HCT116 (cell line): ENCODE data around the gene SGSM2. TPM values are rescaled to one million over a fixed set of nuclear protein-coding genes. Genes with fewer than 3 reads are reported as not detected.

ENCODE experiments used
- ATAC-seq: fragments of 200-7000 bp; cut with Tn5 transposase; 2 replicates; pipeline ENCODE4 v1.9.1; 2020; ENCODE audit warnings: mild to moderate bottlenecking, moderate library complexity
- BruUV-seq: library from RNA; stranded (reverse); fragments of 400-500 nt; replicated peaks from 2 replicates; lab custom pipeline; 2021; lab: Mats Ljungman, UMichigan
- CTCF ChIA-PET: fragments of 300-600 bp; sonication (Branson Sonifier 250); formaldehyde crosslinking; loops from one replicate; lab custom pipeline; 2021; ENCODE audit warnings: antibody characterized with exemption; lab: Charles Lee
- POLR2A ChIA-PET: fragments of 300-600, 350-600 bp; sonication (Branson Sonifier 250); formaldehyde crosslinking; loops from one replicate; lab custom pipeline; 2021; ENCODE audit warnings: antibody characterized with exemption; lab: Charles Lee
- RAD21 ChIA-PET, 2 experiments: fragments of 300-600 bp; sonication (Branson Sonifier 250); formaldehyde crosslinking; loops; one replicate each; lab custom pipeline; 2023; ENCODE audit warnings: low total read pairs in 2 of 2; ENCODE audit not compliant: uncharacterized antibody in 2 of 2, unreplicated experiment in 2 of 2, low non-redundant PET in 1 of 2; lab: Charles Lee
- DNase-seq: peaks from one replicate; pipeline ENCODE4 v3.0.0-alpha.2; 2010; ENCODE audit warnings: low read depth, low spot score
- H2AFZ ChIP-seq: fragments of 200-600 bp; shearing (Covaris generic), sonication (generic); 2 replicates; pipeline ENCODE4 v1.6.1; 2017; ENCODE audit warnings: low read depth, mixed run types, mixed read lengths, antibody characterized with exemption, low read length; ENCODE audit not compliant: poor library complexity, severe bottlenecking
- H3K27ac ChIP-seq: 2 replicates; pipeline ENCODE4 v1.5.1; 2012; ENCODE audit warnings: low read depth, low read length
- H3K27me3 ChIP-seq: fragments of 200-600 bp; sonication (generic); 2 replicates; pipeline ENCODE4 v1.6.1; 2016; ENCODE audit warnings: mixed run types, low read length, mixed read lengths; ENCODE audit not compliant: insufficient read depth
- H3K36me3 ChIP-seq, 2 experiments: fragments of 200-500 bp in 1 of 2; fragments of 200-600 bp in 1 of 2; sonication (Bioruptor generic) in 1 of 2; sonication (generic) in 1 of 2; 2 replicates each; pipeline versions ENCODE4 v1.5.1 to v1.6.1; 2014 to 2016; ENCODE audit warnings: low read length in 2 of 2, inconsistent platforms in 1 of 2, mixed read lengths in 1 of 2, mixed run types in 1 of 2; ENCODE audit not compliant: insufficient read depth in 2 of 2, control insufficient read depth in 1 of 2
- H3K4me1 ChIP-seq, 2 experiments: fragments of 200-600 bp in 1 of 2; sonication (generic) in 1 of 2; 2 replicates each; pipeline versions ENCODE4 v1.5.1 to v1.6.1; 2012 to 2017; ENCODE audit warnings: low read length in 2 of 2, inconsistent platforms in 1 of 2, mild to moderate bottlenecking in 1 of 2, mixed read lengths in 1 of 2, mixed run types in 1 of 2, moderate library complexity in 1 of 2; ENCODE audit not compliant: insufficient read depth in 2 of 2, control insufficient read depth in 1 of 2
- H3K4me2 ChIP-seq: fragments of 200-600 bp; sonication (generic); 2 replicates; pipeline ENCODE4 v1.6.1; 2017; ENCODE audit warnings: mixed run types, low read length, mixed read lengths
- H3K4me3 ChIP-seq, 2 experiments: fragments of 200-600 bp in 1 of 2; sonication (generic) in 1 of 2; replicated peaks in 1 of 2; 2 replicates each; pipeline ENCODE4 v1.5.1; 2011 to 2016; ENCODE audit warnings: low read length in 2 of 2, control low read depth in 1 of 2, low read depth in 1 of 2, mild to moderate bottlenecking in 1 of 2, mixed read lengths in 1 of 2, mixed run types in 1 of 2
- H3K79me2 ChIP-seq: fragments of 200-600 bp; sonication (generic); 2 replicates; pipeline ENCODE4 v1.6.1; 2017; ENCODE audit warnings: mild to moderate bottlenecking, mixed run types, low read length, moderate library complexity, mixed read lengths; ENCODE audit not compliant: insufficient read depth
- H3K9ac ChIP-seq: fragments of 200-600 bp; sonication (generic); 2 replicates; pipeline ENCODE4 v1.6.1; 2016; ENCODE audit warnings: low read length, mixed read lengths
- H3K9me2 ChIP-seq: fragments of 200-600 bp; sonication (generic), shearing (Covaris generic); 2 replicates; pipeline ENCODE4 v1.6.1; 2017; ENCODE audit warnings: mixed run types, mild to moderate bottlenecking, moderate library complexity; ENCODE audit not compliant: insufficient read depth
- H3K9me3 ChIP-seq, 2 experiments: fragments of 200-500 bp in 1 of 2; fragments of 200-600 bp in 1 of 2; sonication (Bioruptor generic) in 1 of 2; sonication (generic) in 1 of 2; 2 replicates each; pipeline ENCODE4 v1.6.1; 2014 to 2017; ENCODE audit warnings: low read length in 2 of 2, mixed read lengths in 2 of 2, inconsistent platforms in 1 of 2, low read depth in 1 of 2, mild to moderate bottlenecking in 1 of 2, mixed run types in 1 of 2, moderate library complexity in 1 of 2; ENCODE audit not compliant: control insufficient read depth in 1 of 2, insufficient read depth in 1 of 2
- H4K20me1 ChIP-seq: fragments of 200-600 bp; sonication (generic), shearing (Covaris generic); 2 replicates; pipeline ENCODE4 v1.6.1; 2017; ENCODE audit warnings: mixed run types, mild to moderate bottlenecking, moderate library complexity; ENCODE audit not compliant: insufficient read depth
- CBX3 ChIP-seq: IDR thresholded peaks from 2 replicates; pipeline ENCODE4 v1.6.1; 2012; ENCODE audit warnings: low read depth
- CEBPB ChIP-seq: IDR thresholded peaks from 2 replicates; pipeline ENCODE4 v1.6.1; 2012; ENCODE audit warnings: low read depth
- CTCF ChIP-seq, 3 experiments: fragments of 200-600 bp in 1 of 3; sonication (generic) in 1 of 3; IDR thresholded peaks in 2 of 3; conservative IDR thresholded peaks in 1 of 3; 2 replicates each; pipeline ENCODE4 v1.5.1; 2012 to 2017; ENCODE audit warnings: low read depth in 2 of 3, low read length in 2 of 3, antibody characterized with exemption in 1 of 3, borderline replicate concordance in 1 of 3, control low read depth in 1 of 3, mild to moderate bottlenecking in 1 of 3, mixed read lengths in 1 of 3, mixed run types in 1 of 3, moderate library complexity in 1 of 3; ENCODE audit not compliant: insufficient read depth in 1 of 3
- EGR1 ChIP-seq: IDR thresholded peaks from 2 replicates; pipeline ENCODE4 v1.6.1; 2012; ENCODE audit warnings: low read depth
- EZH2 ChIP-seq: fragments of 200-600 bp; sonication (generic); IDR thresholded peaks from 2 replicates; pipeline ENCODE4 v1.6.1; 2017; ENCODE audit warnings: antibody characterized with exemption, mixed run types
- EZH2phosphoT487 ChIP-seq: fragments of 200-600 bp; IDR thresholded peaks from 2 replicates; pipeline ENCODE4 v1.6.1; 2018; ENCODE audit warnings: antibody characterized with exemption, borderline replicate concordance
- FOSL1 ChIP-seq: IDR thresholded peaks from 2 replicates; pipeline ENCODE4 v1.6.1; 2012; ENCODE audit warnings: low read depth
- MAX ChIP-seq: IDR thresholded peaks from 2 replicates; pipeline ENCODE4 v1.6.1; 2012
- POLR2A ChIP-seq: IDR thresholded peaks from 2 replicates; pipeline ENCODE4 v1.7.0; 2011; ENCODE audit warnings: borderline replicate concordance; ENCODE audit not compliant: insufficient read depth, insufficient read length; ENCODE audit errors: extremely low read depth
- RAD21 ChIP-seq: IDR thresholded peaks from 2 replicates; pipeline ENCODE4 v1.6.1; 2012; ENCODE audit warnings: low read depth, mild to moderate bottlenecking
- REST ChIP-seq: IDR thresholded peaks from 2 replicates; pipeline ENCODE4 v1.6.1; 2012; ENCODE audit warnings: low read depth
- SIN3A ChIP-seq: IDR thresholded peaks from 2 replicates; pipeline ENCODE4 v1.6.1; 2012; ENCODE audit warnings: low read depth
- SP1 ChIP-seq: IDR thresholded peaks from 2 replicates; pipeline ENCODE4 v1.6.1; 2012; ENCODE audit warnings: low read depth
- SRF ChIP-seq: IDR thresholded peaks from 2 replicates; pipeline ENCODE4 v1.6.1; 2012; ENCODE audit warnings: low read depth
- TCF7L2 ChIP-seq: IDR thresholded peaks from 2 replicates; pipeline ENCODE4 v1.7.0; 2011; ENCODE audit warnings: borderline replicate concordance, inconsistent platforms; ENCODE audit not compliant: insufficient read depth, insufficient read length; ENCODE audit errors: extremely low read depth
- YY1 ChIP-seq: IDR thresholded peaks from 2 replicates; pipeline ENCODE4 v1.6.1; 2011; ENCODE audit warnings: low read length, low read depth, moderate library complexity, mild to moderate bottlenecking; ENCODE audit not compliant: insufficient replicate concordance; ENCODE audit errors: extremely low read depth
- ZBTB33 ChIP-seq: IDR thresholded peaks from 2 replicates; pipeline ENCODE4 v1.6.1; 2011; ENCODE audit warnings: mild to moderate bottlenecking, low read length, moderate library complexity; ENCODE audit not compliant: insufficient replicate concordance; ENCODE audit errors: extremely low read depth
- ZNF274 ChIP-seq: fragments of 200-500 bp; sonication (Bioruptor generic); IDR thresholded peaks from 2 replicates; pipeline ENCODE4 v1.6.1; 2014; ENCODE audit warnings: mild to moderate bottlenecking, low read depth, low read length, inconsistent platforms
- intact Hi-C: fragments of 100-400 bp; cut with micrococcal nuclease; formaldehyde crosslinking; loops from 2 replicates; pipeline ENCODE4 v1.10.0; 2022
- total RNA-seq: library from RNA; stranded (reverse); gene quantifications from one replicate; pipeline ENCODE4 v1.2.1, GENCODE V29; 2021; ENCODE audit not compliant: unreplicated experiment

Gene SGSM2
- total RNA-seq, 1 experiment from 2014 or later = 68.1 TPM

DNA sequence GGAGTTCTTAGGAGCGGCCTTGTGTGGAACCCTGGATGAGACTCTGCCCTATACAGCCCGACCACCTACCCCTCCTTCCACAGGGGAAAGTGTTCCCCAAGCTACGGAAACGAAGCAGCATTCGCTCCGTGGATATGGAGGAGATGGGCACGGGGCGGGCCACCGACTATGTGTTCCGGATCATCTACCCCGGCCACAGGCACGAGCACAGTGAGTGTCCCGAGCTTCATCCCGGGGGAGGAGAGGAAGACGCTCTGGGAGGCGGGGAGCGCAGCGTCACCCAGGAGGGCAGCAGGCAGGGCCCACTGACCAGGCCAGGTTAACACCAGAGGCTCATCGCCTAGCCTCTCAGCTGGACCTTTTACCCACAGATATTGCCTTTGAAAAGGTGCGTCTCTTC is 27.8 kb downstream of the SGSM2 start:
- Histone ChIP-seq H3K27ac (no peak overlapping the region), H3K36me3 (peaks cover 4 to 7% of the 10 kb centered on the region in 2 experiments; a peak in 2 of 4 replicates), H3K4me3 (no peak overlapping the region), H2AFZ (no peak overlapping the region), H3K4me1 (peaks cover 8 to 13% of the 10 kb centered on the region in 2 experiments), H3K9me3 (no peaks in the 10 kb centered on the region), H3K9me2 (no peaks in the 10 kb centered on the region), H3K9ac (no peak overlapping the region), H3K79me2 (no peaks in the 10 kb centered on the region), H4K20me1 (no peaks in the 10 kb centered on the region), H3K4me2 (no peak overlapping the region), H3K27me3 (no peaks in the 10 kb centered on the region)
- CTCF ChIA-PET = no interaction called here
- intact Hi-C loops = no loop called here
- RAD21 ChIA-PET = no interaction called here
- BruUV-seq = no TSS peak
- POLR2A ChIA-PET = no interaction called here
- ATAC-seq (no peak), DNase-seq (no peak)
- TF ChIP-seq CTCF (IDR thresholded peaks at IDR 0.05 in 2 of 3, conservative IDR thresholded peaks at IDR 0.05 in 1 of 3; ENCODE audit: borderline replicate concordance in 1 of 3, insufficient read depth in 1 of 3, low read depth in 2 of 3, low read length in 2 of 3) (no peak), EZH2phosphoT487 (no peak), SRF (no peak), POLR2A (no peak), TCF7L2 (no peak), YY1 (no peak), EZH2 (no peak), CBX3 (no peak), ZNF274 (no peak), SP1 (no peak), RAD21 (no peak), CEBPB (no peak), ZBTB33 (no peak), MAX (no peak), FOSL1 (no peak), REST (no peak), SIN3A (no peak), EGR1 (no peak)
